ENCODE measurements around the gene PRAMEF20. TPM values are rescaled to one million over a fixed set of nuclear protein-coding genes. Genes with fewer than 3 reads are reported as not detected.
"Not testable (repeated sequence)": the region's sequence is repeated elsewhere in the genome, so short reads cannot be mapped to it uniquely, and the experiment has no call there.

The PRAMEF20 gene
- total RNA-seq, 2 experiments from 2014 or later: not detected

GRCh38 chr1:13432251-13432650 lies 22.0 kb downstream of the PRAMEF20 start:
- DNase-seq (no peak), ATAC-seq (no peak)
- ChIA-PET CTCF (no interaction called here), POLR2A (no interaction called here)
- H3K9me3 Mint-ChIP-seq (ENCODE audit: low read depth): no peaks in the 10 kb centered on the region
- H3K4me1 Mint-ChIP-seq: no peaks in the 10 kb centered on the region
- H3K4me3 Mint-ChIP-seq: no peak overlapping the region
- peaks cover 2% of the 10 kb centered on the region for H3K27me3 Mint-ChIP-seq
- no peak overlapping the region for H3K27ac Mint-ChIP-seq
- H3K36me3 Mint-ChIP-seq (ENCODE audit: low read depth): no peaks in the 10 kb centered on the region
- intact Hi-C loops (cut with DNase I, micrococcal nuclease): no loop called here

- CTCF ChIA-PET; POLR2A ChIA-PET; ATAC-seq; H3K9me3 Mint-ChIP-seq (ENCODE audit: low read depth); H3K27ac Mint-ChIP-seq; intact Hi-C loops (cut with DNase I, micrococcal nuclease); DNase-seq; H3K36me3 Mint-ChIP-seq (ENCODE audit: low read depth); H3K27me3 Mint-ChIP-seq; H3K4me1 Mint-ChIP-seq; H3K4me3 Mint-ChIP-seq: not testable (repeated sequence)
These were observed 23.6 kb downstream of the PRAMEF20 start for GRCh38 chr1:13433694-13434358.

- DNase-seq (no peak), ATAC-seq (no peak)
- H3K36me3 Mint-ChIP-seq (ENCODE audit: low read depth): no peaks in the 10 kb centered on the region
- H3K4me1 Mint-ChIP-seq: no peaks in the 10 kb centered on the region
- peaks cover 2% of the 10 kb centered on the region for H3K27me3 Mint-ChIP-seq
- intact Hi-C loops (cut with DNase I, micrococcal nuclease): no loop called here
- ChIA-PET POLR2A (interaction anchor here (0.6 kb wide), 1 partner anchor 12 kb away, joined by 6 read pairs; no protein-coding TSS in a partner anchor), CTCF (interaction anchor here (0.7 kb wide), 1 partner anchor 24 kb away, joined by 3 read pairs; no protein-coding TSS in a partner anchor)
- H3K9me3 Mint-ChIP-seq (ENCODE audit: low read depth): no peaks in the 10 kb centered on the region
- H3K27ac Mint-ChIP-seq: no peak overlapping the region
- no peak overlapping the region for H3K4me3 Mint-ChIP-seq
These were observed 25.2 kb downstream of the PRAMEF20 start for GRCh38 chr1:13435458-13435857.

GRCh38 chr1:13439104-13439783 lies 29.0 kb downstream of the PRAMEF20 start:
- H3K4me1 Mint-ChIP-seq; H3K27me3 Mint-ChIP-seq; H3K36me3 Mint-ChIP-seq (ENCODE audit: low read depth); H3K4me3 Mint-ChIP-seq; CTCF ChIA-PET; ATAC-seq; DNase-seq; intact Hi-C loops (cut with DNase I, micrococcal nuclease); POLR2A ChIA-PET; H3K9me3 Mint-ChIP-seq (ENCODE audit: low read depth); H3K27ac Mint-ChIP-seq: not testable (repeated sequence)

GRCh38 chr1:13443335-13443979 lies 33.2 kb downstream of the PRAMEF20 start:
- CTCF ChIA-PET: no interaction called here

GRCh38 chr1:13450204-13450603 lies 40.0 kb downstream of the PRAMEF20 start:
- CTCF ChIA-PET: no interaction called here
- DNase-seq: no peak
- H3K27ac Mint-ChIP-seq: no peak overlapping the region
- no peaks in the 10 kb centered on the region for H3K36me3 Mint-ChIP-seq (ENCODE audit: low read depth)
- intact Hi-C loops (cut with DNase I, micrococcal nuclease): no loop called here
- POLR2A ChIA-PET: no interaction called here
- ATAC-seq: no peak
- no peak overlapping the region for H3K4me3 Mint-ChIP-seq
- no peaks in the 10 kb centered on the region for H3K4me1 Mint-ChIP-seq
- H3K27me3 Mint-ChIP-seq: no peaks in the 10 kb centered on the region
- no peaks in the 10 kb centered on the region for H3K9me3 Mint-ChIP-seq (ENCODE audit: low read depth)

More at GRCh38 chr1:13443335-13443979, 33.2 kb downstream of the PRAMEF20 start:
- peaks cover 1% of the 10 kb centered on the region for H3K27me3 Mint-ChIP-seq
- ATAC-seq (no peak), DNase-seq (no peak)
- intact Hi-C loops (cut with DNase I, micrococcal nuclease): no loop called here
- H3K36me3 Mint-ChIP-seq (ENCODE audit: low read depth): no peaks in the 10 kb centered on the region
- H3K9me3 Mint-ChIP-seq (ENCODE audit: low read depth): no peaks in the 10 kb centered on the region
- H3K4me1 Mint-ChIP-seq: no peaks in the 10 kb centered on the region
- H3K27ac Mint-ChIP-seq: no peak overlapping the region
- no peak overlapping the region for H3K4me3 Mint-ChIP-seq
- POLR2A ChIA-PET: no interaction called here

GRCh38 chr1:13451399-13451965 lies 41.2 kb downstream of the PRAMEF20 start:
- CTCF ChIA-PET: no interaction called here
- intact Hi-C loops (cut with DNase I, micrococcal nuclease): no loop called here
- H3K27me3 Mint-ChIP-seq: peaks cover 3% of the 10 kb centered on the region
- H3K27ac Mint-ChIP-seq: no peak overlapping the region
- no peaks in the 10 kb centered on the region for H3K9me3 Mint-ChIP-seq (ENCODE audit: low read depth)
- POLR2A ChIA-PET: no interaction called here
- no peaks in the 10 kb centered on the region for H3K36me3 Mint-ChIP-seq (ENCODE audit: low read depth)
- no peak for ATAC-seq
- no peak overlapping the region for H3K4me3 Mint-ChIP-seq
- DNase-seq: no peak
- H3K4me1 Mint-ChIP-seq: no peaks in the 10 kb centered on the region

- intact Hi-C loops (cut with DNase I, micrococcal nuclease): no loop called here
- Mint-ChIP-seq H3K36me3 (ENCODE audit: low read depth) (no peaks in the 10 kb centered on the region), H3K27ac (no peak overlapping the region), H3K4me3 (no peak overlapping the region), H3K27me3 (peaks cover 8% of the 10 kb centered on the region), H3K4me1 (no peaks in the 10 kb centered on the region), H3K9me3 (ENCODE audit: low read depth) (no peaks in the 10 kb centered on the region)
- CTCF ChIA-PET: no interaction called here
- POLR2A ChIA-PET: no interaction called here
- ATAC-seq: no peak
- DNase-seq: no peak
These were observed 46.8 kb downstream of the PRAMEF20 start for GRCh38 chr1:13456904-13457532.

GRCh38 chr1:13461977-13462376 lies 51.7 kb downstream of the PRAMEF20 start:
- H3K27me3 Mint-ChIP-seq: peaks cover 5% of the 10 kb centered on the region
- no peaks in the 10 kb centered on the region for H3K9me3 Mint-ChIP-seq (ENCODE audit: low read depth)
- POLR2A ChIA-PET: no interaction called here
- no peak overlapping the region for H3K4me3 Mint-ChIP-seq
- DNase-seq (no peak), ATAC-seq (no peak)
- CTCF ChIA-PET: no interaction called here
- no peaks in the 10 kb centered on the region for H3K36me3 Mint-ChIP-seq (ENCODE audit: low read depth)
- H3K27ac Mint-ChIP-seq: no peak overlapping the region
- H3K4me1 Mint-ChIP-seq: no peaks in the 10 kb centered on the region
- intact Hi-C loops (cut with DNase I, micrococcal nuclease): no loop called here

GRCh38 chr1:13462682-13463081 lies 52.4 kb downstream of the PRAMEF20 start:
- no peaks in the 10 kb centered on the region for H3K9me3 Mint-ChIP-seq (ENCODE audit: low read depth)

GRCh38 chr1:13465515-13465914 lies 55.3 kb downstream of the PRAMEF20 start:
- intact Hi-C loops (cut with DNase I, micrococcal nuclease): no loop called here
- POLR2A ChIA-PET: no interaction called here
- Mint-ChIP-seq H3K27me3 (peaks cover 4% of the 10 kb centered on the region), H3K9me3 (ENCODE audit: low read depth) (no peaks in the 10 kb centered on the region), H3K27ac (no peak overlapping the region), H3K36me3 (ENCODE audit: low read depth) (no peaks in the 10 kb centered on the region), H3K4me3 (no peak overlapping the region), H3K4me1 (no peaks in the 10 kb centered on the region)
- CTCF ChIA-PET: no interaction called here
- DNase-seq: no peak
- no peak for ATAC-seq

More at GRCh38 chr1:13462682-13463081, 52.4 kb downstream of the PRAMEF20 start:
- ATAC-seq: no peak
- Mint-ChIP-seq H3K27me3 (peaks cover 5% of the 10 kb centered on the region), H3K4me3 (no peak overlapping the region), H3K4me1 (no peaks in the 10 kb centered on the region), H3K36me3 (ENCODE audit: low read depth) (no peaks in the 10 kb centered on the region), H3K27ac (no peak overlapping the region)
- intact Hi-C loops (cut with DNase I, micrococcal nuclease): no loop called here
- ChIA-PET POLR2A (no interaction called here), CTCF (no interaction called here)
- DNase-seq: no peak
